KOPT-K1 (cell line): ENCODE results near the gene ANKRD23.

Experiments used
- H3K27ac ChIP-seq: fragments of 200-600 bp; sonication (generic); 2 replicates; pipeline ENCODE4 v1.5.1; 2016; ENCODE audit warnings: antibody characterized with exemption, mild to moderate bottlenecking, low read depth, low read length; ENCODE audit not compliant: poor library complexity, severe bottlenecking
- H3K36me3 ChIP-seq: fragments of 200-600 bp; sonication (generic); 2 replicates; pipeline ENCODE4 v1.5.1; 2017; ENCODE audit warnings: antibody characterized with exemption, mild to moderate bottlenecking, low read length, moderate library complexity; ENCODE audit not compliant: insufficient read depth
- H3K9me3 ChIP-seq: fragments of 200-600 bp; sonication (generic); 2 replicates; pipeline ENCODE4 v1.5.1; 2017; ENCODE audit warnings: antibody characterized with exemption, low read length, mild to moderate bottlenecking; ENCODE audit not compliant: insufficient read depth, poor library complexity, severe bottlenecking

The ANKRD23 gene

DNA sequence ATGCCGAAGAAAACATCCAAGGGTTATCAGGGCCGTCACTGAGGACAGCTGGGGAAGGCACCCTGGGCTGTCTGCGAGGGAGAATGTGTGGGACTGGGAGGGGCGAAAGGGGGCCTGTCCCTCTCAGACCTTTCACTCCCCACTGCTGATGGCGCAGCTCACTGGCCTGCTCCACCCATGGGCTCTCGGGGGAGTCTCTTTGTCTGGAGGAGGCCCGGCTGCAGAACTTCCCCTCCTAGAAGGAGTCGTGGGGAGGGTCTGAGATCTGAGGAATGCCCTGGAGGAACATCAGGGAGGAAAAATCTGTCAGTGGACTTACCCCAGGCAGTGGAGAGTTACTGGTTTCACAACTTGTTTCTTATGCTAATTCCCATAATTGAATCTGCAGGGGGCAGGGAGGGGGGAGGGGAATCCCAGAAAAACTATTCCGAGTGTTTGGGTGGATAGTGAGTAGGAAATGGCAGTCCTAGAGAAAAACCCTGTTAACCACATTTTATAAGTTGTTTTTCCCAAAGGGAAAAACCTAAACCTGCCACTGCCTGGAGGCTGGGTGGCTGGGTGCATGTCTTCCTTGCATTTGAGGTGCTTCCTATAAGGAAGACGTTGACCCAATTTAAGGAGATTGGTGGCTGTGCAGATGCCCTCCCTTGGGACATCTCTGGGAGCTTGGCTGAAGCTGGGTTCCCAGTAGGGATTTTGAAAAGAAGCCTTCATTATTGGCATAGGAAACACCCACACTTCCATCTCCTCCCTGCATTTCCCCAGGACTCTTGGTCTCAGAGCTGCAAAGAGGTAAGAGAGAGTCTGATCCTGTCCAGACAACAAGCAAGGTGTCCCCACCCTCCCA lies 37.8 kb upstream of the ANKRD23 start:
- Histone ChIP-seq H3K36me3 (no peaks in the 10 kb centered on the region), H3K9me3 (no peaks in the 10 kb centered on the region), H3K27ac (no peak overlapping the region)

DNA sequence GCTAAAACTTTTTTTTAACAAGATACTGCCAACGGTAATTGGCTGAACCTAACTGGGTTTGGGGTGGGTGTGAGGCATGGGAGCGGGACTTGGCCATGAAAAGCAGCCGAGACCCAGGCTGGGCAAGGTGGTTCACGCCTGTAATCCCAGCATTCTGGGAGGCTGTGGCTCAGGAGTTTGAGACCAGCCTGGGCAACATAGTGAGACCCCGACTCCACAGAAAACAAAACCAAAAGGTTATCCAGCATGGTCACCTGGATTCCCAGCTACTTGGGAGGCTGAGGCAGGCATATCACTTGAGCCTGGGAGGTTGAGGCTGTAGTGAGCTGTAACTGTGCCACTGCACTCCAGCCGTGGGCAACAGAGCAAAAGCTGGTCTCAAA lies 37.1 kb upstream of the ANKRD23 start:
- H3K27ac ChIP-seq = no peak overlapping the region
- no peaks in the 10 kb centered on the region for H3K9me3 ChIP-seq
- H3K36me3 ChIP-seq = no peaks in the 10 kb centered on the region

DNA sequence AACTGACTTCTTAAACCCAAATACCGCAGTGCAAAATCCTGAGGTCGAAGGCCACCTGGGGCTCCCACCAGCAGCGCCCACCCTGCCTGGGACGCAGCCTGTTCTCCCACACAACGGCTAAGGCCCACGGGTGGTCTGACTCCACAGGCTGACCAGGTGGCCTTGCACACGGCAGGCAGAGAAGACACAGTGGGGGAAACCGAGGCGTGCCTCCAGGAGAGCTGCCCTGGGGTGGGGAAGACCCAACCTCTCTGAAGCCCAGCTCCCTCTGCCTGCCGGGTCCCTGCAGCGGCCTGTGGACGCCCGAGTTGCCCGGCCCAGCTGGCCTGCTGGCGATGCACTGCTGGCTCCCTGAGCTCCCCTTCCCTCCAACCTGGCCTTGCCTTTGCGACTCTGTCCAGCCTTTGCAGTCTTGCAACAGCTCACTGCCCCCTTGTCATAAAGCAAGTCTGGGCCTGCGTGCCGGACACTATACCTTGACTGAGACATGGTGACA lies 35.8 kb upstream of the ANKRD23 start:
- no peaks in the 10 kb centered on the region for H3K9me3 ChIP-seq
- H3K27ac ChIP-seq = no peak overlapping the region
- no peaks in the 10 kb centered on the region for H3K36me3 ChIP-seq

- no peaks in the 10 kb centered on the region for H3K36me3 ChIP-seq
- H3K27ac ChIP-seq = no peak overlapping the region
- no peaks in the 10 kb centered on the region for H3K9me3 ChIP-seq
Measured at GRCh38 chr2:96878796-96879544, 35.1 kb upstream of the ANKRD23 start.

DNA sequence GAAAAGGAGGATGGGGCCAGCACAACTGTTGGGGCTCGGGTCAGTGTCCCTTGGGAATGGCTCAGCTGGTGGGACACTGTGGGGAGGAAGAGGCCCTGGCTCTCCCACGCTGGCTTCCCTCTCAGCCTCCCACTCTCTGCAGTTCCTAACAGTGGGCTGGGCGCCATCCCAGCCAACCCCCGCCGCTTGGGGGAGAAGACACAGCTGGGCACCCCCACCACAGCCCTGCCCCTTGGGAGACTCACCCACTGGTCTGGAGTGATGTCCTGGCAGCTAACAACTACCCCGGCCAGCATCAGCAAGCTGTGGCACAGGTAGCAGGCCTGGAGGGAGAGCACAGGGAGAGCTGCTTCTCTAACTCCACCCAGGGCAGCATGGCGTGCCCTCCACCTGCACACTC lies 34.4 kb upstream of the ANKRD23 start:
- no peaks in the 10 kb centered on the region for H3K9me3 ChIP-seq
- no peak overlapping the region for H3K27ac ChIP-seq
- H3K36me3 ChIP-seq = no peaks in the 10 kb centered on the region

DNA sequence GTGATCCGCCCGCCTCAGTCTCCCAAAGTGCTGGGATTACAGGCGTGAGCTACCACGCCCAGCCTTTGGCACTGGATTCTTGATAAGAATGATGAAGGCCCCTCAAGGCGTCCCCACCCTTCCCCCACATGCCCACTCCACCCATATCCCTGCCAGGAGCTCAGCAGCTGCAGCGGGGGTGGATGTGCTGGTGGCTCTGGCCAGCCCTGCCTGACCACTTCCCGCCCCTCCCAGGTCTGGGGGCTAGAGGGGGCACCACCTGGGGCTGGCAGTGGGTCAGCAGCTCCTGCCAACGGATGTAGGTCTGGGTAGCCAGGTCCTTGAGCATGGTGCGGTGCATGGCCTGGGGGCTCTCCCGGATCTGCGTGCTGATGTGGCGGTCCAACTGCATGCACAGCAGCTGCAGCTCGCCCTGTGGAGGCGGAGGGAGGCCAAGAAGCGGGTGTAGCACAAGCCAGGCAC lies 33.8 kb upstream of the ANKRD23 start:
- Histone ChIP-seq H3K27ac (no peak overlapping the region), H3K9me3 (no peaks in the 10 kb centered on the region), H3K36me3 (no peaks in the 10 kb centered on the region)

DNA sequence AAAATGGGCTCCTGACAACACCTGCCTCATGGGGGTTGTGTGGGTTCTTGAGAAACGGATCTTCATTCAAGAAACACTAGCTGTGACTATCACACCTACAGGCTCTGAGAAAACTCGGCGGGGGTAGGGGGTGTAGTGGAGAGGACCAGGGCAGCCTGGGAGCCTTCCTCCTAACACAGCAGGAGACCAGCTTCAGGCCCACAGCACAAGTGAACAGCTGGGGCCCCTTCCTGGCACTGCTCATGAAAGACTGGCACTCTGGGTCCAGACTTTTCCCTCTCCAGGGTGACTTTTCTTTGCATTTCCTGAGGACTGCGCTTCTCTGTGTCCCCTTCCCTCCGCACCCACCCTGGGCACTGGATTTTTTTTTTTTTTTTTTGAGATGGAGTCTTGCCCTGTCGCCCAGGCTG lies 33.2 kb upstream of the ANKRD23 start:
- no peaks in the 10 kb centered on the region for H3K36me3 ChIP-seq
- no peaks in the 10 kb centered on the region for H3K9me3 ChIP-seq
- no peak overlapping the region for H3K27ac ChIP-seq

GRCh38 chr2:96876269-96877041 lies 32.6 kb upstream of the ANKRD23 start:
- Histone ChIP-seq H3K9me3 (no peaks in the 10 kb centered on the region), H3K27ac (no peak overlapping the region)

DNA sequence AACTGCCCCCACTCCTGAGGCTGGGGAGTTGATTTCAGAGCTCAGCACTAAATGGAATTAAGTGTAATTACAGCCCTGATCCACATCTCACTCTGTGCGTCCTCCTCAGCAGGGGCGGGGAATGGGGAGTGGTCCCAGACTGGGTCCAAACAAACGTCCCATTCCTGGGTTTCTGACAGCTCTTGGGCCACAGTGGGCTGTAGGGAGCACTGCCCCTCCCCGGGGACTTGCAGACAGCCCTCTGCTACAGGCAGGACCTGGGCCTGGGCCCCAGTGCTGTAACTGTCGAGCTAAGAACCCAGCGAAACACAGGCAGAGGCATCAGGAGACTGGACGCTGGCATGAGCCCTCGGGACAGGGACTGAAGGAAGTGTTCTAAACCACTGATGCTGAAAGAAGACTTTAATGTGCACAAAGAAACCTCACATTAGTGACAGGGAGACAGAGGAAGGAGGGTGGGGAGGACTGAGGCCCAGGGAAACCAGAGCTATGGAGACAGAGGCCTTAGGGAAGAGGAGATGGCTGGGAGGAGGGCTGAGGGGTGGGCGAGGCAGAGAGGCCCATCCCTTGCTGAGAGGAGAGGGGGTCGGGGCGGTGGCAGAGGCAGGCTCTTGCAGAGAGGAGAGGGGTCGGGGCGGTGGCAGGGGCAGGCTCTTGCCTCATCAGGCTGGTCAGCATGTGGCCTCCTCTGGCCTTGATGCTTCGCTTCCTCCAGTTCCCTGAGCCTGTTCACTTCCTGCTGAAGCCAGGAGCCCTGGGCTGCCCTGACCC lies 31.9 kb upstream of the ANKRD23 start:
- H3K36me3 ChIP-seq = no peaks in the 10 kb centered on the region
- no peak overlapping the region for H3K27ac ChIP-seq
- no peaks in the 10 kb centered on the region for H3K9me3 ChIP-seq

More at GRCh38 chr2:96876269-96877041, 32.6 kb upstream of the ANKRD23 start:
- no peaks in the 10 kb centered on the region for H3K36me3 ChIP-seq

DNA sequence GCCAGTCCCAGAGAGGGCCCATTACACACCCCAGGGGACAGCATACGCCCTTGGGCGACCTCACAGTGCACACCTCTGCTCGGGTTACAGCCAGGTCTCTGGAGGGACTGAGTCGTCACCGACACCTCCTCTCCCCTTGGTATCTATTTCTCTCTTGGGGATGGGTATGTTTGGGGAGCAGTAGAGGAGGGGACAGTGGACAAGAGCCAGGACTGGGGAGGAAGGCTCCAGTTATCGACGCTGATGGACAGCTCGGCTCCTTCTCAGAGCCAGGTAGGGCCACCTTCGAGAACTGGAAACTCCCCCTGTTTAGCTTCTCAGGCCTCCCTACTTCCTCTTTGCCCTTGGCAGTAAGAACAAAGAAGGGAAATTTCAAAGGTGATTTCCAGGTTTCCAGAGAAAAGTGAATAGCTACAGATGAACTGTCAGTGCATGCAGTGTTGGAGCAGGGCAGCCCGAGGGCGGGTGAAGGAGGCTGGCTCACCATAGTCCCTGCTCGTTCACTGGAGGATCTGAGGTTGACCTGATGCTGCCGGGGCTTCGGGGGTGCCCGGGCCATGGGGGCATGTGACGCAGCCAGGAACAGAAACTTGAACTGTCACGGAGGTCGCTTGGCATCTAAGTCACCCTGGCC lies 30.5 kb upstream of the ANKRD23 start:
- H3K36me3 ChIP-seq = no peaks in the 10 kb centered on the region
- no peak overlapping the region for H3K27ac ChIP-seq
- H3K9me3 ChIP-seq = no peaks in the 10 kb centered on the region

- no peaks in the 10 kb centered on the region for H3K36me3 ChIP-seq
- no peak overlapping the region for H3K27ac ChIP-seq
- no peaks in the 10 kb centered on the region for H3K9me3 ChIP-seq
Measured at GRCh38 chr2:96873651-96874096, 29.9 kb upstream of the ANKRD23 start.

DNA sequence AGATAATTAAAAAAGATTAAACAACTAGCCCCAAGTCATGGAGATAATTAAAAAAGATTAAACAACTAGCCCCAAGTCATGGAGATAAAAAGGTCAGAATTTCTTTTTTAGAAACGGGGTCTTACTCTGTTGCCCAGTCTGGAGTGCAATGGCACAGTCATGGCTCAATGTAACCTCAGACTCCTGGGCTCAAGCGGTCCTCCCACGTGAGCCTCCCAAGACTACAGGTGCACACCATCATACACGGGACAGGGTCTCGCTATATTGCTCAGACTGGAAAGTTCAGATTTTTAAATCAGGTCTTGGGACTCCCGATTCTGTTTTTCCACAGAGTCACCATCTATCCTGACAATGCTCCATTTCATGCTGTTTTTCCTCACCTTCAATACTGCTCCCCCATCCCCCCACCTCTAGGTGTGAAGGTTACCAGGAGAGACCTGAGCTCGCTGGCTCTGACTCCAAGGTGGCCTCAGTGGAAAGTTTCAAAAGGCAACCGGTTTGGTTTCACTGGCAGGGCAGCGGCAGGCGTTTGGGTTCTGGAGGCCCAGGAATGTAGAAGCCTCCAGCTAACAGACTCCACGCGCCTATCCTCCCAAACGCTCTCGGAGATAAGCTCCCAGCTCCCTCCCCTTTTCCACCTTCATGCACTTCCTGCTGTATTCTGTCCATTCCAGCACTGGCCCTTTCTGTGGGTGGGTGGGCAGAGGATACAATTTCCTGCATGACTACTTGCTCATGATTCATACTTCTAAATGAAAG lies 28.9 kb upstream of the ANKRD23 start:
- no peak overlapping the region for H3K27ac ChIP-seq
- H3K36me3 ChIP-seq = no peaks in the 10 kb centered on the region
- H3K9me3 ChIP-seq = no peaks in the 10 kb centered on the region

DNA sequence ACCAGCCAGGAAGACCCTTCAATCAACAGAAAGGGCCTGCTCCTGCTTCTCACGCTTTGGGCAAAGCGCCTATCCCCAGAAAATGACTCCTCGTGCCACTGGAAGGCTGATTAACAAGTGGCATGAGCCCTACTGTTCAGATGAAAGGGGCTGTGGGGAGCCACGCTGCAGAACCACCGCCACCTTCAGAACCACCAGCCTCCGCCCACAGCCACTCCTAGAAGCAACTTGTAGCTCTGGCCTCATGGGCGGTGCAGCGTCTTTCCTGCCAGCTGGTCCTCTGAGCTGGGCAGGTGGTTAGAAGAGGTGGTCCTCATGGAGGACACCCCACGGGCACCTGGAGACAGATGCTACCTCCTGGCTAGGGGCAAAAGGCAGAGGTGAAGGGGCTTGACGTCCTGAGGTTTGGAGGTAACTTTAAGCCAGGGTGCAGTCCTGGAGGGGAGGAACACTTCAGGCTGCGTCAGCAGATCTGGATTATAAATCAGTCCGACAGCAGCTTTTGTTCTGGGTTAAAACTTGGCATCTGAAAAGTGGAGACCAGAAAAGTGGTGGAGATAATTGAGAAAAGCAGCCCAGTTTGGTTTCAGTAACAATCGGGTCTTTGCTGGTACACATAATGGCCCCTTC lies 26.9 kb upstream of the ANKRD23 start:
- H3K27ac ChIP-seq = no peak overlapping the region
- H3K9me3 ChIP-seq = no peaks in the 10 kb centered on the region
- H3K36me3 ChIP-seq = no peaks in the 10 kb centered on the region
